HL-60 (cell line): ENCODE data around the gene LRP1B.

Source experiments
- DNase-seq, 2 experiments: peaks; one replicate each; pipeline ENCODE4 v3.0.0-alpha.2; 2010 to 2020; ENCODE audit warnings: low read depth in 1 of 2, low spot score in 1 of 2
- H3K27ac ChIP-seq: fragments of 250-450 bp; sonication (Bioruptor Pico); replicated peaks from 2 replicates; pipeline ENCODE4 v1.5.1; 2020; ENCODE audit warnings: mild to moderate bottlenecking, moderate library complexity
- H3K27me3 ChIP-seq: fragments of 250-450 bp; sonication (Bioruptor Pico); 2 replicates; pipeline ENCODE4 v1.5.1; 2021; ENCODE audit warnings: mild to moderate bottlenecking, moderate library complexity; ENCODE audit not compliant: insufficient read depth, poor library complexity, severe bottlenecking
- H3K4me3 ChIP-seq: replicated peaks from 2 replicates; pipeline ENCODE4 v1.5.1; 2011; ENCODE audit warnings: mild to moderate bottlenecking, control low read depth, low read length; ENCODE audit not compliant: insufficient read depth
- GABPA ChIP-seq: IDR thresholded peaks from 2 replicates; pipeline ENCODE4 v1.6.1; 2012; ENCODE audit warnings: low read depth
- POLR2AphosphoS5 ChIP-seq: IDR thresholded peaks from 2 replicates; pipeline ENCODE4 v1.6.1; 2012; ENCODE audit warnings: low read depth
- REST ChIP-seq: IDR thresholded peaks from 2 replicates; pipeline ENCODE4 v1.6.1; 2012; ENCODE audit warnings: low read depth; ENCODE audit not compliant: insufficient replicate concordance
- SPI1 ChIP-seq: IDR thresholded peaks from 2 replicates; pipeline ENCODE4 v1.6.1; 2012; ENCODE audit warnings: low read depth, mild to moderate bottlenecking, borderline replicate concordance
- TF ChIP-seq, protein P1 (sequence below): IDR thresholded peaks from one replicate; pipeline ENCODE4 v1.5.1; 2011; ENCODE audit warnings: low read length, control low read depth, inconsistent platforms; ENCODE audit not compliant: insufficient read depth

The LRP1B gene

GRCh38 chr2:141386168-141386567 lies 744.6 kb downstream of the LRP1B start:
- Histone ChIP-seq H3K27ac (no peak overlapping the region), H3K27me3 (no peaks in the 10 kb centered on the region), H3K4me3 (no peak overlapping the region)
- TF ChIP-seq, protein P1, sequence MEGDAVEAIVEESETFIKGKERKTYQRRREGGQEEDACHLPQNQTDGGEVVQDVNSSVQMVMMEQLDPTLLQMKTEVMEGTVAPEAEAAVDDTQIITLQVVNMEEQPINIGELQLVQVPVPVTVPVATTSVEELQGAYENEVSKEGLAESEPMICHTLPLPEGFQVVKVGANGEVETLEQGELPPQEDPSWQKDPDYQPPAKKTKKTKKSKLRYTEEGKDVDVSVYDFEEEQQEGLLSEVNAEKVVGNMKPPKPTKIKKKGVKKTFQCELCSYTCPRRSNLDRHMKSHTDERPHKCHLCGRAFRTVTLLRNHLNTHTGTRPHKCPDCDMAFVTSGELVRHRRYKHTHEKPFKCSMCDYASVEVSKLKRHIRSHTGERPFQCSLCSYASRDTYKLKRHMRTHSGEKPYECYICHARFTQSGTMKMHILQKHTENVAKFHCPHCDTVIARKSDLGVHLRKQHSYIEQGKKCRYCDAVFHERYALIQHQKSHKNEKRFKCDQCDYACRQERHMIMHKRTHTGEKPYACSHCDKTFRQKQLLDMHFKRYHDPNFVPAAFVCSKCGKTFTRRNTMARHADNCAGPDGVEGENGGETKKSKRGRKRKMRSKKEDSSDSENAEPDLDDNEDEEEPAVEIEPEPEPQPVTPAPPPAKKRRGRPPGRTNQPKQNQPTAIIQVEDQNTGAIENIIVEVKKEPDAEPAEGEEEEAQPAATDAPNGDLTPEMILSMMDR = no peak
- no peak for TF ChIP-seq REST
- TF ChIP-seq SPI1 = no peak
- no peak for TF ChIP-seq POLR2AphosphoS5
- no peak for TF ChIP-seq GABPA
- DNase-seq = no peak

DNA sequence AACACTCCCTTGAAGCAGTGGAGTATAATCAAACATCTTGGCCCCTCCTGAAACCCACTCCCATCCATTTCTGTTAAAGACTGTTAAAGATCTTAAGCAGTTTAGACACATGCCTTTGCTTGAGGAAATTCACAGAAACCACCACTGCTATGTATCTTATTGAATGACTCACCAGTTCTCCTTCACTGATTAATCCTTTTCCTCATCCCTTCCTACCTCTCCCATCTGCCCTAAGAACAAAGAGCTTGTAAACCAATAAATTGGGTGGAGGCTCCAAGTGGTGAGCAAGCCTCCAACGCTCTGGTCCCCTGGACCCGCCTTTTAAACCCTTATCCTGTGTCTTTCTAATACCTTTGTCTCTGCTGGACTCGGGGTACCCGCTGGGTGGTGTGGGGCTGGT lies 746.1 kb downstream of the LRP1B start:
- TF ChIP-seq POLR2AphosphoS5 (no peak), SPI1 (no peak), GABPA (no peak), REST (no peak)
- TF ChIP-seq, protein P1 = no peak
- DNase-seq = no peak
- Histone ChIP-seq H3K4me3 (no peak overlapping the region), H3K27ac (no peak overlapping the region), H3K27me3 (no peaks in the 10 kb centered on the region)

GRCh38 chr2:141381946-141382345 lies 748.9 kb downstream of the LRP1B start:
- H3K27me3 ChIP-seq = no peaks in the 10 kb centered on the region
- no peak for TF ChIP-seq POLR2AphosphoS5
- TF ChIP-seq GABPA = no peak
- TF ChIP-seq SPI1 = no peak
- no peak for TF ChIP-seq REST
- TF ChIP-seq, protein P1 = no peak
- no peak for DNase-seq
- H3K4me3 ChIP-seq = no peak overlapping the region
- no peak overlapping the region for H3K27ac ChIP-seq
